Lung (tissue), 12 donors: Measurements from ENCODE around the gene RBP4. TPM values are rescaled to one million over a fixed set of nuclear protein-coding genes. Genes with fewer than 3 reads are reported as not detected.

Experiments used
- ATAC-seq: fragments of 200-7000 bp; cut with Tn5 transposase; one replicate; pipeline ENCODE4 v1.9.1; 2020; ENCODE audit warnings: moderate number of reproducible peaks; ENCODE audit not compliant: insufficient read depth, low FRiP score
- DNase-seq, 3 donors: peaks; one replicate each; pipeline ENCODE4 v3.0.0-alpha.2; 2013 to 2017
- H3K27ac ChIP-seq, 2 donors: one replicate each; pipeline ENCODE4 v1.5.1; 2013; ENCODE audit warnings: mild to moderate bottlenecking in 2 of 2, moderate library complexity in 2 of 2, control low read depth in 1 of 2, inconsistent platforms in 1 of 2, low read depth in 1 of 2, low read length in 1 of 2
- H3K27me3 ChIP-seq, 3 donors: one replicate each; pipeline ENCODE4 v1.5.1; 2013; ENCODE audit warnings: low read length in 2 of 3; ENCODE audit not compliant: control insufficient read depth in 3 of 3, insufficient read depth in 3 of 3
- H3K36me3 ChIP-seq, 4 donors: one replicate each; pipeline ENCODE4 v1.5.1; 2013; ENCODE audit warnings: low read length in 4 of 4, mild to moderate bottlenecking in 1 of 4, moderate library complexity in 1 of 4; ENCODE audit not compliant: control insufficient read depth in 4 of 4, insufficient read depth in 4 of 4
- H3K4me1 ChIP-seq, 5 donors: one replicate each; pipeline ENCODE4 v1.5.1; 2013; ENCODE audit warnings: low read length in 5 of 5, mild to moderate bottlenecking in 2 of 5, moderate library complexity in 1 of 5; ENCODE audit not compliant: control insufficient read depth in 5 of 5, insufficient read depth in 5 of 5
- H3K4me3 ChIP-seq: one replicate; pipeline ENCODE4 v1.5.1; 2013; ENCODE audit warnings: mild to moderate bottlenecking, control low read depth, moderate library complexity
- H3K9ac ChIP-seq, 2 donors: one replicate each; pipeline ENCODE4 v1.5.1; 2013; ENCODE audit warnings: low read length in 2 of 2, control low read depth in 1 of 2; ENCODE audit not compliant: insufficient read depth in 1 of 2
- H3K9me3 ChIP-seq, 4 donors: one replicate each; pipeline ENCODE4 v1.5.1; 2013; ENCODE audit warnings: low read length in 3 of 4, mild to moderate bottlenecking in 1 of 4, moderate library complexity in 1 of 4; ENCODE audit not compliant: control insufficient read depth in 4 of 4, insufficient read depth in 3 of 4
- CTCF ChIP-seq: IDR thresholded peaks from 2 replicates; pipeline ENCODE4 v1.5.1; 2012; ENCODE audit warnings: mild to moderate bottlenecking; ENCODE audit errors: control extremely low read depth, extremely low read depth
- WGBS, 2 donors: extraction: QIAGEN DNeasy Blood & Tissue Kit; methylation state at CpG; one replicate each; pipeline ENCODE4 v1.1.7; 2013; 5-methylcytosine and 5-hydroxymethylcytosine counted together
- polyA plus RNA-seq, 2 donors: library from polyadenylated mRNA; stranded (reverse); fragments of 200-250 nt; gene quantifications; one replicate each; pipeline ENCODE4 v1.2.1, GENCODE V29; 2013
- total RNA-seq, 2 donors: library from RNA; depleted of rRNA in 1 of 2; stranded (reverse); fragments of >200 nt in 1 of 2; gene quantifications; one replicate each; pipeline ENCODE4 v1.2.1, GENCODE V29; 2014 to 2021
- donor health status: control.
- donor health status: control.
- donor health status: Bipolar disorder and iron deficiency.
- donor health status: healthy.
- donor health status: DM: yes; HTN: yes; CAD: no.

The RBP4 gene
- total and polyA plus RNA-seq, 4 donors = 7.3 to 35.4 (median 14.7) TPM; not detected in 1

- ATAC-seq (no peak), DNase-seq (no peak)
- Histone ChIP-seq H3K27me3 (peaks cover 7 to 57% (median 40%) of the 10 kb centered on the region in 3 donors), H3K4me3 (no peak overlapping the region), H3K4me1 (peaks cover 0 to 10% (median 0%) of the 10 kb centered on the region in 5 donors), H3K9ac (no peak overlapping the region), H3K27ac (no peak overlapping the region), H3K36me3 (no peaks in the 10 kb centered on the region), H3K9me3 (no peaks in the 10 kb centered on the region)
- no peak for TF ChIP-seq CTCF
- WGBS, 2 donors = 57 to 59% methylated on average over 3 of the region's 3 CpGs
Measured at GRCh38 chr10:93565446-93565845, 35.6 kb downstream of the RBP4 start.

- ATAC-seq = no peak
- DNase-seq = no peak
- WGBS, 2 donors = 91 to 92% methylated on average over 6 of the region's 6 CpGs
- H3K27me3 ChIP-seq = peaks cover 0 to 18% (median 2%) of the 10 kb centered on the region in 3 donors
- H3K4me3 ChIP-seq = no peak overlapping the region
- H3K36me3 ChIP-seq = no peaks in the 10 kb centered on the region
- no peak overlapping the region for H3K27ac ChIP-seq
- H3K9me3 ChIP-seq = peaks cover 0 to 5% (median 0%) of the 10 kb centered on the region in 4 donors
- no peaks in the 10 kb centered on the region for H3K4me1 ChIP-seq
- H3K9ac ChIP-seq = no peak overlapping the region
- no peak for TF ChIP-seq CTCF
Measured at GRCh38 chr10:93560541-93560940, 40.5 kb downstream of the RBP4 start.

- 89 to 94% methylated on average over 9 of the region's 9 CpGs for WGBS, 2 donors
- peaks cover 0 to 5% (median 0%) of the 10 kb centered on the region in 4 donors for H3K9me3 ChIP-seq
- DNase-seq (no peak), ATAC-seq (no peak)
- peaks cover 0 to 12% (median 0%) of the 10 kb centered on the region in 3 donors for H3K27me3 ChIP-seq
- no peak overlapping the region for H3K9ac ChIP-seq
- TF ChIP-seq CTCF = no peak
- H3K4me3 ChIP-seq = no peak overlapping the region
- no peaks in the 10 kb centered on the region for H3K36me3 ChIP-seq
- no peaks in the 10 kb centered on the region for H3K4me1 ChIP-seq
- H3K27ac ChIP-seq = peak overlapping the region in 1 of 2 donors; percentile 49
Measured at GRCh38 chr10:93559490-93559889, 41.5 kb downstream of the RBP4 start.
